T47D (cell line): Measurements from ENCODE around the gene SYNM.
A peak's percentile ranks its signal among the peaks of the same experiment; 100 is the strongest.
"Not testable (repeated sequence)": the region's sequence is repeated elsewhere in the genome, so short reads cannot be mapped to it uniquely, and the experiment has no call there.

Experiments used
- DNase-seq, 2 experiments: peaks; one replicate each; pipeline versions ENCODE4 v3.0.0 to v3.0.0-alpha.2; 2011 to 2012; ENCODE audit warnings: low read depth in 1 of 2, low spot score in 1 of 2
- JUND ChIP-seq: IDR thresholded peaks from 2 replicates; pipeline ENCODE4 v1.6.1; 2012; ENCODE audit warnings: low read depth
- in situ Hi-C: cut with HindIII; loops from 2 replicates; pipeline ENCODE4 v1.10.0; 2016; ENCODE audit warnings: low sequenced_read_pairs, low pct_unique_long_range_greater_than_20kb

Gene SYNM

GRCh38 chr15:99104788-99105513, at the start of gene SYNM:
Gene SYNM, plus strand, starts transcription at chr15:99105080. Its CDS starts 120 bp downstream, at chr15:99105200.
- TF ChIP-seq JUND = no peak
- in situ Hi-C loops = no loop called here
- DNase-seq = peak; percentile 69 to 87

- no peak for DNase-seq
- in situ Hi-C loops = no loop called here
- TF ChIP-seq JUND = no peak
Observed at GRCh38 chr15:99055555-99056134, 49.2 kb upstream of the SYNM start.

GRCh38 chr15:99057020-99057419, 47.9 kb upstream of the SYNM start:
- DNase-seq = peak in 1 of 2 experiments; percentile 16
- TF ChIP-seq JUND = no peak
- in situ Hi-C loops = no loop called here

GRCh38 chr15:99057697-99058420, 47.0 kb upstream of the SYNM start:
- DNase-seq = no peak
- TF ChIP-seq JUND = no peak
- in situ Hi-C loops = no loop called here

- in situ Hi-C loops = no loop called here
- TF ChIP-seq JUND = no peak
- no peak for DNase-seq
Observed at GRCh38 chr15:99058421-99058870, 46.4 kb upstream of the SYNM start.

GRCh38 chr15:99059010-99059981, 45.6 kb upstream of the SYNM start:
- peak; percentile 62 to 80 for DNase-seq
- in situ Hi-C loops = no loop called here

GRCh38 chr15:99060186-99060585, 44.7 kb upstream of the SYNM start:
- DNase-seq, in situ Hi-C loops: not testable (repeated sequence)

More at GRCh38 chr15:99059010-99059981, 45.6 kb upstream of the SYNM start:
- no peak for TF ChIP-seq JUND

- in situ Hi-C loops = no loop called here
- no peak for TF ChIP-seq JUND
- DNase-seq = no peak
Observed at GRCh38 chr15:99062226-99062625, 42.7 kb upstream of the SYNM start.

GRCh38 chr15:99068186-99068585, 36.7 kb upstream of the SYNM start:
- no peak for TF ChIP-seq JUND
- in situ Hi-C loops = no loop called here
- no peak for DNase-seq

GRCh38 chr15:99070208-99070607, 34.7 kb upstream of the SYNM start:
- DNase-seq = no peak
- in situ Hi-C loops = no loop called here
- TF ChIP-seq JUND = no peak

GRCh38 chr15:99071091-99071680, 33.7 kb upstream of the SYNM start:
- in situ Hi-C loops = no loop called here
- TF ChIP-seq JUND = no peak
- no peak for DNase-seq
